ENCODE measurements around the gene CDH13.

CDH13 gene

GRCh38 chr16:82626791-82627261 lies at the start of gene CDH13:
CDH13 (plus strand) TSS chr16:82626969.
- TF ChIP-seq ZNF274 (IDR thresholded peaks at IDR 0.05; ENCODE audit: low read depth, low read length): no peak
- no peak within 1 kb of the TSS for H3K4me3 ChIP-seq (ENCODE audit: low read length)

- H3K4me3 ChIP-seq (ENCODE audit: low read length): no peak overlapping the region
- TF ChIP-seq ZNF274 (IDR thresholded peaks at IDR 0.05; ENCODE audit: low read depth, low read length): no peak
Observed at GRCh38 chr16:82580298-82580890, 46.4 kb upstream of the CDH13 start.

GRCh38 chr16:82582975-82583374 lies 43.8 kb upstream of the CDH13 start:
- no peak for TF ChIP-seq ZNF274 (IDR thresholded peaks at IDR 0.05; ENCODE audit: low read depth, low read length)
- no peak overlapping the region for H3K4me3 ChIP-seq (ENCODE audit: low read length)

GRCh38 chr16:82583422-82583821 lies 43.3 kb upstream of the CDH13 start:
- H3K4me3 ChIP-seq (ENCODE audit: low read length): no peak overlapping the region
- no peak for TF ChIP-seq ZNF274 (IDR thresholded peaks at IDR 0.05; ENCODE audit: low read depth, low read length)

- no peak overlapping the region for H3K4me3 ChIP-seq (ENCODE audit: low read length)
- no peak for TF ChIP-seq ZNF274 (IDR thresholded peaks at IDR 0.05; ENCODE audit: low read depth, low read length)
Observed at GRCh38 chr16:82584553-82585152, 42.1 kb upstream of the CDH13 start.

GRCh38 chr16:82585675-82586074 lies 41.1 kb upstream of the CDH13 start:
- TF ChIP-seq ZNF274 (IDR thresholded peaks at IDR 0.05; ENCODE audit: low read depth, low read length): no peak
- H3K4me3 ChIP-seq (ENCODE audit: low read length): no peak overlapping the region

- no peak overlapping the region for H3K4me3 ChIP-seq (ENCODE audit: low read length)
- no peak for TF ChIP-seq ZNF274 (IDR thresholded peaks at IDR 0.05; ENCODE audit: low read depth, low read length)
Observed at GRCh38 chr16:82586130-82586529, 40.6 kb upstream of the CDH13 start.

- TF ChIP-seq ZNF274 (IDR thresholded peaks at IDR 0.05; ENCODE audit: low read depth, low read length): no peak
Observed at GRCh38 chr16:82587289-82587688, 39.5 kb upstream of the CDH13 start.

GRCh38 chr16:82589407-82589806 lies 37.4 kb upstream of the CDH13 start:
- TF ChIP-seq ZNF274 (IDR thresholded peaks at IDR 0.05; ENCODE audit: low read depth, low read length): no peak
- H3K4me3 ChIP-seq (ENCODE audit: low read length): no peak overlapping the region

More at GRCh38 chr16:82587289-82587688, 39.5 kb upstream of the CDH13 start:
- H3K4me3 ChIP-seq (ENCODE audit: low read length): no peak overlapping the region

GRCh38 chr16:82594114-82594513 lies 32.7 kb upstream of the CDH13 start:
- no peak for TF ChIP-seq ZNF274 (IDR thresholded peaks at IDR 0.05; ENCODE audit: low read depth, low read length)
- H3K4me3 ChIP-seq (ENCODE audit: low read length): no peak overlapping the region

GRCh38 chr16:82598771-82599170 lies 28.0 kb upstream of the CDH13 start:
- no peak overlapping the region for H3K4me3 ChIP-seq (ENCODE audit: low read length)
- no peak for TF ChIP-seq ZNF274 (IDR thresholded peaks at IDR 0.05; ENCODE audit: low read depth, low read length)

- TF ChIP-seq ZNF274 (IDR thresholded peaks at IDR 0.05; ENCODE audit: low read depth, low read length): no peak
Observed at GRCh38 chr16:82601989-82602640, 24.7 kb upstream of the CDH13 start.

GRCh38 chr16:82603784-82604411 lies 22.9 kb upstream of the CDH13 start:
- TF ChIP-seq ZNF274 (IDR thresholded peaks at IDR 0.05; ENCODE audit: low read depth, low read length): no peak
- H3K4me3 ChIP-seq (ENCODE audit: low read length): no peak overlapping the region

More at GRCh38 chr16:82601989-82602640, 24.7 kb upstream of the CDH13 start:
- H3K4me3 ChIP-seq (ENCODE audit: low read length): no peak overlapping the region

- no peak for TF ChIP-seq ZNF274 (IDR thresholded peaks at IDR 0.05; ENCODE audit: low read depth, low read length)
- H3K4me3 ChIP-seq (ENCODE audit: low read length): no peak overlapping the region
Observed at GRCh38 chr16:82605076-82605475, 21.7 kb upstream of the CDH13 start.
